Measurements from ENCODE around the gene B4GALT2. TPM values are rescaled to one million over a fixed set of nuclear protein-coding genes. Genes with fewer than 3 reads are reported as not detected.
A peak's percentile ranks its signal among the peaks of the same experiment; 100 is the strongest.

B4GALT2 gene
- total RNA-seq, 4 donors from 2014 or later, result 45.3 to 94.5 (median 77.5) TPM

- intact Hi-C loops (cut with DNase I), result loop anchor here (5.0 kb wide), 1 partner anchor 40 kb away; the partner anchor contains the start of gene SLC6A9
- peak overlapping the region; percentile 75 to 84 (median 80) for H3K27ac ChIP-seq (replicated peaks in 1 of 4)
- H3K4me1 ChIP-seq, result peaks cover 16 to 33% (median 27%) of the 10 kb centered on the region in 4 donors
- 54% methylated on average over 11 of the region's 11 CpGs for WGBS
- H3K4me3 ChIP-seq, result peak overlapping the region; percentile 57 to 90 (median 64)
- no peak for TF ChIP-seq EP300 (IDR thresholded peaks at IDR 0.05)
- no peak for TF ChIP-seq POLR2A (IDR thresholded peaks at IDR 0.05; ENCODE audit: low read depth)
- TF ChIP-seq POLR2AphosphoS5 (IDR thresholded peaks at IDR 0.05), result no peak
- no peak for TF ChIP-seq CTCF (IDR thresholded peaks at IDR 0.05)
- no peak for DNase-seq (ENCODE audit: extremely low spot score)
- no peaks in the 10 kb centered on the region for H3K27me3 ChIP-seq
- H3K36me3 ChIP-seq, result peaks cover 0 to 3% (median 0%) of the 10 kb centered on the region in 4 donors
- H3K9me3 ChIP-seq, result no peaks in the 10 kb centered on the region
These were observed 13.4 kb downstream of the B4GALT2 start for GRCh38 chr1:43992232-43992995.

GRCh38 chr1:43993206-43993914 is 14.3 kb downstream of the B4GALT2 start:
- Histone ChIP-seq H3K4me3 (no peak overlapping the region), H3K9me3 (no peaks in the 10 kb centered on the region), H3K27ac (replicated peaks in 1 of 4) (no peak overlapping the region), H3K4me1 (peaks cover 16 to 33% (median 27%) of the 10 kb centered on the region in 4 donors), H3K36me3 (peaks cover 0 to 11% (median 0%) of the 10 kb centered on the region in 4 donors), H3K27me3 (no peaks in the 10 kb centered on the region)
- 95% methylated on average over 9 of the region's 9 CpGs for WGBS
- intact Hi-C loops (cut with DNase I), result loop anchor here (5.0 kb wide), 1 partner anchor 39 kb away; the partner anchor contains the start of gene SLC6A9
- no peak for DNase-seq (ENCODE audit: extremely low spot score)
- TF ChIP-seq POLR2A (IDR thresholded peaks at IDR 0.05; ENCODE audit: low read depth) (no peak), CTCF (IDR thresholded peaks at IDR 0.05) (no peak), POLR2AphosphoS5 (IDR thresholded peaks at IDR 0.05) (no peak), EP300 (IDR thresholded peaks at IDR 0.05) (no peak)

GRCh38 chr1:43994071-43994470 is 15.1 kb downstream of the B4GALT2 start:
- TF ChIP-seq EP300 (IDR thresholded peaks at IDR 0.05) (no peak), CTCF (IDR thresholded peaks at IDR 0.05) (no peak), POLR2AphosphoS5 (IDR thresholded peaks at IDR 0.05) (no peak), POLR2A (IDR thresholded peaks at IDR 0.05; ENCODE audit: low read depth) (no peak)
- H3K4me3 ChIP-seq, result no peak overlapping the region
- no peak overlapping the region for H3K27ac ChIP-seq (replicated peaks in 1 of 4)
- no peaks in the 10 kb centered on the region for H3K27me3 ChIP-seq
- no peaks in the 10 kb centered on the region for H3K9me3 ChIP-seq
- H3K36me3 ChIP-seq, result peaks cover 0 to 18% (median 2%) of the 10 kb centered on the region in 4 donors
- peaks cover 16 to 33% (median 27%) of the 10 kb centered on the region in 4 donors for H3K4me1 ChIP-seq
- intact Hi-C loops (cut with DNase I), result loop anchor here (5.0 kb wide), 1 partner anchor 38 kb away; the partner anchor contains the start of gene SLC6A9
- no peak for DNase-seq (ENCODE audit: extremely low spot score)
- 97% methylated on average over 7 of the region's 7 CpGs for WGBS

GRCh38 chr1:43994794-43995790 is 16.1 kb downstream of the B4GALT2 start:
- DNase-seq (ENCODE audit: extremely low spot score), result no peak
- H3K36me3 ChIP-seq, result peaks cover 0 to 28% (median 3%) of the 10 kb centered on the region in 4 donors
- intact Hi-C loops (cut with DNase I), result loop anchor here (5.0 kb wide), 1 partner anchor 37 kb away; the partner anchor contains the start of gene SLC6A9
- no peak overlapping the region for H3K27ac ChIP-seq (replicated peaks in 1 of 4)
- H3K9me3 ChIP-seq, result no peaks in the 10 kb centered on the region
- no peaks in the 10 kb centered on the region for H3K27me3 ChIP-seq
- 66% methylated on average over 11 of the region's 15 CpGs for WGBS
- no peak overlapping the region for H3K4me3 ChIP-seq
- TF ChIP-seq POLR2AphosphoS5 (IDR thresholded peaks at IDR 0.05) (no peak), CTCF (IDR thresholded peaks at IDR 0.05) (peak in 1 of 3 experiments; percentile 10)
- peaks cover 16 to 33% (median 27%) of the 10 kb centered on the region in 4 donors for H3K4me1 ChIP-seq
